Chondrocyte (in vitro differentiated cells): ENCODE results near the gene STX11. TPM values are rescaled to one million over a fixed set of nuclear protein-coding genes. Genes with fewer than 3 reads are reported as not detected.
"Not testable (repeated sequence)": the region's sequence is repeated elsewhere in the genome, so short reads cannot be mapped to it uniquely, and the experiment has no call there.

Source experiments
- DNase-seq: peaks from one replicate; pipeline ENCODE4 v3.0.0; 2021; ENCODE audit warnings: mixed read lengths, low spot score
- H3K27ac Mint-ChIP-seq: one replicate; pipeline ENCODE4 v1.8.0; 2021; ENCODE audit warnings: mild to moderate bottlenecking, moderate library complexity, mixed read lengths; ENCODE audit not compliant: unreplicated experiment
- H3K27me3 Mint-ChIP-seq: 2 replicates; pipeline ENCODE4 v1.8.0; 2021; ENCODE audit warnings: low read depth, mixed read lengths
- H3K36me3 Mint-ChIP-seq: 2 replicates; pipeline ENCODE4 v1.8.0; 2021; ENCODE audit warnings: low read depth, mixed read lengths
- H3K4me1 Mint-ChIP-seq: 2 replicates; pipeline ENCODE4 v1.8.0; 2021; ENCODE audit warnings: low read depth, mild to moderate bottlenecking, mixed read lengths
- H3K4me3 Mint-ChIP-seq: one replicate; pipeline ENCODE4 v1.8.0; 2021; ENCODE audit warnings: mild to moderate bottlenecking, moderate library complexity, mixed read lengths; ENCODE audit not compliant: unreplicated experiment
- H3K9me3 Mint-ChIP-seq: 2 replicates; pipeline ENCODE4 v1.8.0; 2021; ENCODE audit warnings: low read depth, mixed read lengths
- CTCF ChIP-seq: fragments of 200-600 bp; sonication (generic); IDR thresholded peaks from 2 replicates; pipeline ENCODE4 v1.5.0; 2021; ENCODE audit warnings: antibody characterized with exemption, mild to moderate bottlenecking, moderate library complexity
- total RNA-seq: library from RNA; stranded (reverse); gene quantifications from 3 replicates; pipeline ENCODE4 v1.2.1, GENCODE V29; 2021

STX11 gene
- total RNA-seq, 1 donor from 2014 or later, result 3.1 TPM

DNA sequence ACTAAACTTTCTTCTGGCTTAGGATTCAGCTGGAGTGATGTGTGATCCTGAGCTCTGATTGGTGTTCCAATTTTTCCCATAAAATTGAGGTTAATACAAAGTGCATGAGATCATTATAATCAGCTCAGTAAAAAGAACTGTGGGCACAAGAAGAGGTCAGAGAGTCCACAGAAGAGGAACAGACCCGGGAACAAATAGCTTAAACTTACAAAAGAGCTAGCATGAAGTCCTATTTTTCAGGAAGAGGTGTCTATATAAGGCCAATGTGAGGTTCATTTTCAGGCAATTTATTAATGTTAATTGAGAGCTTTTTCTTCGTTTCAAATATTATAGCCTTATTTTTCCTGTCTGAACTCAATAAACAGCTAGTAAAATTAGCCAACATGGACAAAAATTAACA, 26.9 kb upstream of the STX11 start:
- DNase-seq, result no peak
- no peak for TF ChIP-seq CTCF
- no peaks in the 10 kb centered on the region for H3K27me3 Mint-ChIP-seq
- peaks cover 7% of the 10 kb centered on the region for H3K9me3 Mint-ChIP-seq
- H3K36me3 Mint-ChIP-seq, result no peaks in the 10 kb centered on the region
- H3K4me1 Mint-ChIP-seq, result no peaks in the 10 kb centered on the region
- no peak overlapping the region for H3K4me3 Mint-ChIP-seq
- H3K27ac Mint-ChIP-seq, result no peak overlapping the region

DNA sequence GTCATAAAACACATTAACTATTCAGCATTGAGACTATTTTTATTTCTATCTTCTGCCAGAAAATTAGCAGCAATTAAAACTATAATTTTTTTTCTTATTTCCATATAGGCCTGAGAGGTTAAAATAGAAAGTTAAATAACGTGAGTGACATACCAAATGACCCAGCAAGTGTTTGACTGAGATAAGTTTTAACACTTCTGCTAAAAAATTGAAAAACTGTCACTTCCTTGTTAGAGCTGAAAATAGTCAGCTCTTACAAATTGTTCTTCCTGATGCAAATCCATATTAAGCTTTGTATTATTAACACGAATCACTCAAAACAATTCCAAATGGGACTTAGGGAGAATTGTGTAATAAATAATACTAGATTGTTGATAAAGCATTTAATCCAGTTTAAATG, 26.5 kb upstream of the STX11 start:
- Mint-ChIP-seq H3K27me3 (no peaks in the 10 kb centered on the region), H3K9me3 (peaks cover 7% of the 10 kb centered on the region), H3K36me3 (no peaks in the 10 kb centered on the region), H3K4me3 (no peak overlapping the region), H3K27ac (no peak overlapping the region), H3K4me1 (no peaks in the 10 kb centered on the region)
- no peak for DNase-seq
- TF ChIP-seq CTCF, result no peak

GRCh38 chr6:144127097-144127496, 23.2 kb upstream of the STX11 start:
- Mint-ChIP-seq H3K9me3 (peaks cover 2% of the 10 kb centered on the region), H3K4me3 (no peak overlapping the region), H3K4me1 (peaks cover 12% of the 10 kb centered on the region), H3K36me3 (no peaks in the 10 kb centered on the region), H3K27ac (no peak overlapping the region), H3K27me3 (no peaks in the 10 kb centered on the region)
- DNase-seq, result no peak
- TF ChIP-seq CTCF, result no peak

- H3K4me3 Mint-ChIP-seq, result no peak overlapping the region
- H3K9me3 Mint-ChIP-seq, result no peaks in the 10 kb centered on the region
- H3K27me3 Mint-ChIP-seq, result no peaks in the 10 kb centered on the region
These were observed 20.8 kb upstream of the STX11 start for GRCh38 chr6:144129469-144129868.

GRCh38 chr6:144131248-144131709, 19.0 kb upstream of the STX11 start:
- no peak for TF ChIP-seq CTCF
- Mint-ChIP-seq H3K27me3 (no peaks in the 10 kb centered on the region), H3K27ac (no peak overlapping the region), H3K9me3 (no peaks in the 10 kb centered on the region), H3K4me1 (peaks cover 12% of the 10 kb centered on the region), H3K36me3 (no peaks in the 10 kb centered on the region), H3K4me3 (no peak overlapping the region)
- DNase-seq, result no peak

More at GRCh38 chr6:144129469-144129868, 20.8 kb upstream of the STX11 start:
- TF ChIP-seq CTCF, result no peak
- H3K27ac Mint-ChIP-seq, result no peak overlapping the region
- H3K4me1 Mint-ChIP-seq, result peaks cover 12% of the 10 kb centered on the region
- no peaks in the 10 kb centered on the region for H3K36me3 Mint-ChIP-seq
- DNase-seq, result no peak

DNA sequence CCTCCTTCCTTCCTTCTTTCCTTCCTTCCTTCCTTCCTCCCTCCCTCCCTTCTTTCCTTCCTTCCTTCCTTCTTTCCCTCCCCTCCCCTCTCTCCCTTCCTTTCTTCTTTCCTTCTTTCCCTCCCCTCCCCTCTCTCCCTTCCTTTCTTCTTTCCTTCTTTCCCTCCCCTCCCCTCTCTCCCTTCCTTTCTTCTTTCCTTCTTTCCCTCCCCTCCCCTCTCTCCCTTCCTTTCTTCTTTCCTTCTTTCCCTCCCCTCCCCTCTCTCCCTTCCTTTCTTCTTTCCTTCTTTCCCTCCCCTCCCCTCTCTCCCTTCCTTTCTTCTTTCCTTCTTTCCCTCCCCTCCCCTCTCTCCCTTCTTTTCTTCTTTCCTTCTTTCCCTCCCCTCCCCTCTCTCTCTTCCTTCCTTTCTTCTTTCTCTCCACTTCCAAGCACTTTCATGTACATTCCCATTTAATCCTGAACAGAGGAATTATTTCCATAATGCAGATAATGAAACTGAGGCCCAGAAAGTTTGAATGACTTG, 18.1 kb upstream of the STX11 start:
- not testable (repeated sequence) for H3K36me3 Mint-ChIP-seq, H3K27me3 Mint-ChIP-seq, H3K4me3 Mint-ChIP-seq, DNase-seq, H3K27ac Mint-ChIP-seq, H3K9me3 Mint-ChIP-seq
- H3K4me1 Mint-ChIP-seq, result peaks cover 12% of the 10 kb centered on the region
